Endothelial cell of umbilical vein (primary cell): ENCODE measurements around the gene COL5A3. TPM values are rescaled to one million over a fixed set of nuclear protein-coding genes. Genes with fewer than 3 reads are reported as not detected.

Source experiments
- BruUV-seq: library from RNA; stranded (reverse); fragments of 400-500 nt; replicated peaks from 2 replicates; lab custom pipeline; 2021; lab: Mats Ljungman, UMichigan
- CTCF ChIA-PET: fragments of 300-600, 350-600 bp; sonication (Branson Sonifier 250); formaldehyde crosslinking; loops from one replicate; lab custom pipeline; 2021; ENCODE audit warnings: antibody characterized with exemption, inconsistent platforms; lab: Charles Lee
- POLR2A ChIA-PET: fragments of 300-600, 350-600 bp; sonication (Branson Sonifier 250); formaldehyde crosslinking; loops from one replicate; lab custom pipeline; 2021; ENCODE audit warnings: antibody characterized with exemption, inconsistent platforms; lab: Charles Lee
- DNase-seq: peaks from one replicate; pipeline ENCODE4 v3.0.0-alpha.2; 2011; ENCODE audit warnings: low read depth, low spot score
- FAIRE-seq: peaks from 2 replicates; lab custom pipeline; 2011; peaks lifted over from hg19 to GRCh38; lab: Jason Lieb, UNC
- H2AFZ ChIP-seq: 2 replicates; pipeline ENCODE4 v1.6.0; 2012; ENCODE audit warnings: low read depth, low read length, control low read depth, inconsistent platforms
- H3K27ac ChIP-seq: 2 replicates; pipeline ENCODE4 v1.5.1; 2011; ENCODE audit warnings: low read depth, mild to moderate bottlenecking, control low read depth, low read length, moderate library complexity; ENCODE audit not compliant: insufficient read depth
- H3K27me3 ChIP-seq, 2 experiments: 2 replicates each; pipeline versions ENCODE4 v1.6.0 to v1.6.1; 2011; ENCODE audit warnings: low read length in 2 of 2, mixed read lengths in 1 of 2; ENCODE audit not compliant: control insufficient read depth in 2 of 2, insufficient read depth in 2 of 2
- H3K36me3 ChIP-seq, 2 experiments: 2 replicates in 1 of 2; 3 replicates in 1 of 2; pipeline ENCODE4 v1.5.1; 2011; ENCODE audit warnings: low read length in 2 of 2, mild to moderate bottlenecking in 1 of 2, moderate library complexity in 1 of 2; ENCODE audit not compliant: control insufficient read depth in 2 of 2, insufficient read depth in 2 of 2; ENCODE audit errors: extremely low read depth in 1 of 2
- H3K4me1 ChIP-seq: 3 replicates; pipeline ENCODE4 v1.5.1; 2011; ENCODE audit warnings: mild to moderate bottlenecking, low read length; ENCODE audit not compliant: control insufficient read depth, insufficient read depth; ENCODE audit errors: extremely low read depth
- H3K4me2 ChIP-seq: 2 replicates; pipeline ENCODE4 v1.6.1; 2011; ENCODE audit warnings: low read length, control low read depth, mixed read lengths; ENCODE audit not compliant: insufficient read depth
- H3K4me3 ChIP-seq, 3 experiments: fragments of 200-600 bp in 1 of 3; sonication (generic), shearing (Covaris generic) in 1 of 3; replicated peaks in 1 of 3; 2 replicates each; pipeline ENCODE4 v1.5.1; 2011 to 2016; ENCODE audit warnings: control low read depth in 3 of 3, low read length in 3 of 3, mild to moderate bottlenecking in 2 of 3, inconsistent platforms in 1 of 3, low read depth in 1 of 3, moderate library complexity in 1 of 3; ENCODE audit not compliant: insufficient read depth in 1 of 3
- H3K79me2 ChIP-seq: 2 replicates; pipeline ENCODE4 v1.6.0; 2012; ENCODE audit warnings: low read length, inconsistent platforms; ENCODE audit not compliant: control insufficient read depth, insufficient read depth
- H3K9ac ChIP-seq: replicated peaks from 2 replicates; pipeline ENCODE3; 2011; ENCODE audit warnings: low read length, control low read depth; ENCODE audit not compliant: insufficient read depth; ENCODE audit errors: extremely low read depth
- H3K9me1 ChIP-seq: replicated peaks from 3 replicates; pipeline ENCODE4 v1.6.0; 2011; ENCODE audit warnings: mild to moderate bottlenecking, low read length; ENCODE audit not compliant: control insufficient read depth, insufficient read depth; ENCODE audit errors: extremely low read depth
- H3K9me3 ChIP-seq: replicated peaks from 2 replicates; pipeline ENCODE4 v1.5.1; 2012; ENCODE audit warnings: low read length, inconsistent platforms; ENCODE audit not compliant: control insufficient read depth, insufficient read depth
- H4K20me1 ChIP-seq: replicated peaks from 2 replicates; pipeline ENCODE3; 2011; ENCODE audit warnings: mild to moderate bottlenecking, low read length; ENCODE audit not compliant: control insufficient read depth, insufficient read depth; ENCODE audit errors: extremely low read depth
- CTCF ChIP-seq, 2 donors: IDR thresholded peaks; 1 replicate in 1 of 2; 2 replicates in 1 of 2; pipeline ENCODE4 v1.5.1; 2011; ENCODE audit warnings: low read length in 2 of 2, mild to moderate bottlenecking in 2 of 2, moderate library complexity in 2 of 2, control low read depth in 1 of 2, inconsistent platforms in 1 of 2, low read depth in 1 of 2; ENCODE audit not compliant: insufficient read depth in 1 of 2; ENCODE audit errors: extremely low read depth in 1 of 2
- EZH2 ChIP-seq: IDR thresholded peaks from 2 replicates; pipeline ENCODE4 v1.6.1; 2012; ENCODE audit warnings: borderline replicate concordance, low read depth, mild to moderate bottlenecking, moderate library complexity, low read length, inconsistent platforms; ENCODE audit not compliant: severe bottlenecking
- FOS ChIP-seq: IDR thresholded peaks from 2 replicates; pipeline ENCODE4 v1.6.1; 2011; ENCODE audit warnings: mild to moderate bottlenecking, low read length, moderate library complexity, borderline replicate concordance; ENCODE audit not compliant: insufficient read depth
- GATA2 ChIP-seq: IDR thresholded peaks from 2 replicates; pipeline ENCODE4 v1.7.0; 2011; ENCODE audit warnings: low read depth, mild to moderate bottlenecking, moderate library complexity, mixed read lengths, low read length; ENCODE audit not compliant: insufficient read length, insufficient read depth
- JUN ChIP-seq: IDR thresholded peaks from 2 replicates; pipeline ENCODE4 v1.6.1; 2011; ENCODE audit warnings: borderline replicate concordance, low read depth; ENCODE audit not compliant: insufficient read length, insufficient read depth
- MAX ChIP-seq: IDR thresholded peaks from 2 replicates; pipeline ENCODE4 v1.6.1; 2011; ENCODE audit not compliant: insufficient read depth, insufficient read length
- MYC ChIP-seq: IDR thresholded peaks from one replicate; pipeline ENCODE4 v1.6.1; 2011; ENCODE audit warnings: mild to moderate bottlenecking, low read depth, low read length
- POLR2A ChIP-seq: IDR thresholded peaks from 2 replicates; pipeline ENCODE4 v1.6.1; 2012; ENCODE audit warnings: low read depth, mild to moderate bottlenecking, control low read depth, low read length
- POLR2AphosphoS5 ChIP-seq: IDR thresholded peaks from 2 replicates; pipeline ENCODE4 v1.6.1; 2012; ENCODE audit warnings: low read depth, mild to moderate bottlenecking, control low read depth, low read length, moderate library complexity; ENCODE audit not compliant: insufficient read depth
- dilution Hi-C: fragments of 300-500 bp; cut with MboI; formaldehyde crosslinking; loops from one replicate; pipeline ENCODE4 v1.15.0; 2019; ENCODE audit warnings: low sequenced_read_pairs; ENCODE audit not compliant: extremely low pct_ligation_motif_present
- intact Hi-C: fragments of 100-400 bp; cut with micrococcal nuclease; formaldehyde crosslinking; loops from one replicate; pipeline ENCODE4 v1.10.0; 2022
- polyA plus RNA-seq, 4 experiments: library from polyadenylated mRNA; depleted of rRNA in 3 of 4; stranded (reverse) in 3 of 4; unstranded in 1 of 4; fragments of >200 nt; gene quantifications; 2 replicates each; pipeline versions ENCODE4 v1.2.1 to v1.2.3, GENCODE V29; 2011 to 2012; ENCODE audit warnings: missing spikeins in 1 of 4
- total RNA-seq: library from RNA; stranded (reverse); gene quantifications from 2 replicates; pipeline ENCODE4 v1.2.3, GENCODE V29; 2021

Gene COL5A3
- total and polyA plus RNA-seq, 2 donors (not counting 3 experiments of a cell fraction or from before 2014, with no cell fraction given) = not detected

- Histone ChIP-seq H3K27me3 (peaks cover 18 to 25% of the 10 kb centered on the region in 2 experiments), H3K4me3 (peak overlapping the region; percentile 38 to 56 (median 56)), H4K20me1 (no peaks in the 10 kb centered on the region), H2AFZ (peak overlapping the region; percentile 97), H3K9me3 (no peaks in the 10 kb centered on the region), H3K4me1 (peaks cover 7% of the 10 kb centered on the region), H3K9ac (peak overlapping the region; percentile 53), H3K79me2 (no peaks in the 10 kb centered on the region), H3K4me2 (peak overlapping the region; percentile 84), H3K36me3 (no peaks in the 10 kb centered on the region), H3K9me1 (no peaks in the 10 kb centered on the region), H3K27ac (no peak overlapping the region)
- BruUV-seq = no TSS peak
- intact Hi-C loops = loop anchor here (1.0 to 5.0 kb wide), 4 partner anchors 66 to 777 kb away; partner anchors contain the start of gene FBXL12
- dilution Hi-C loops = no loop called here
- ChIA-PET CTCF (no interaction called here), POLR2A (no interaction called here)
- DNase-seq (no peak), FAIRE-seq (no peak)
- no peak for TF ChIP-seq MYC
- no peak for TF ChIP-seq EZH2
- TF ChIP-seq CTCF (IDR thresholded peaks at IDR 0.05; ENCODE audit: extremely low read depth in 1 of 2, insufficient read depth in 1 of 2, low read depth in 1 of 2, low read length in 2 of 2) = no peak
- TF ChIP-seq GATA2 = no peak
- TF ChIP-seq JUN = no peak
- TF ChIP-seq POLR2A = no peak
- TF ChIP-seq FOS = no peak
- no peak for TF ChIP-seq POLR2AphosphoS5
- TF ChIP-seq MAX = no peak
Measured at GRCh38 chr19:9914001-9914314, 96.3 kb downstream of the COL5A3 start.
